K562 (cell line): ENCODE results near the gene RASAL3. TPM values are rescaled to one million over a fixed set of nuclear protein-coding genes. Genes with fewer than 3 reads are reported as not detected.

Source experiments
- ATAC-seq: fragments of 200-7000 bp; cut with Tn5 transposase; 3 replicates; pipeline ENCODE4 v1.9.1; 2020; ENCODE audit warnings: moderate library complexity
- BruUV-seq: library from RNA; stranded (reverse); fragments of 400-500 nt; replicated peaks from 2 replicates; lab custom pipeline; 2021; lab: Mats Ljungman, UMichigan
- CTCF ChIA-PET: fragments of 300-600 bp; formaldehyde crosslinking; extraction: SDS; loops from one replicate; lab custom pipeline; 2021; ENCODE audit warnings: low intra/inter-chr PET ratio; lab: Yijun Ruan, JAX
- POLR2A ChIA-PET: fragments of 300-600, 350-650 bp; sonication (Branson Sonifier 250); formaldehyde crosslinking; extraction: SDS; loops from one replicate; lab custom pipeline; 2021; ENCODE audit warnings: antibody characterized with exemption, inconsistent platforms; lab: Yijun Ruan, JAX
- DNase-seq, 4 experiments: peaks; one replicate each; pipeline versions ENCODE4 v3.0.0 to v3.0.0-alpha.2; 2011 to 2018; ENCODE audit warnings: low spot score in 3 of 4, mixed read lengths in 3 of 4; ENCODE audit errors: extremely low read depth in 1 of 4
- FAIRE-seq: peaks from 2 replicates; lab custom pipeline; 2011; peaks lifted over from hg19 to GRCh38; lab: Jason Lieb, UNC
- H2AFZ ChIP-seq: 2 replicates; pipeline ENCODE4 v1.6.0; 2011; ENCODE audit warnings: low read depth, low read length, control low read depth, inconsistent platforms
- H3K27ac ChIP-seq: fragments of 200-600 bp; 3 replicates; pipeline ENCODE4 v1.8.0; 2011; ENCODE audit warnings: low read depth, mild to moderate bottlenecking, control low read depth, inconsistent platforms, low read length, moderate library complexity, mixed read lengths; ENCODE audit errors: extremely low read depth
- H3K27me3 ChIP-seq, 2 experiments: fragments of 300-600 bp in 1 of 2; 2 replicates in 1 of 2; 3 replicates in 1 of 2; pipeline versions ENCODE4 v1.6.0 to v1.8.0; 2011; ENCODE audit warnings: inconsistent platforms in 2 of 2, low read length in 2 of 2, mild to moderate bottlenecking in 1 of 2, mixed read lengths in 1 of 2, moderate library complexity in 1 of 2; ENCODE audit not compliant: control insufficient read depth in 2 of 2, insufficient read depth in 2 of 2
- H3K36me3 ChIP-seq: fragments of 300-600 bp; 3 replicates; pipeline ENCODE4 v1.8.0; 2011; ENCODE audit warnings: mild to moderate bottlenecking, low read length, inconsistent platforms; ENCODE audit not compliant: control insufficient read depth, insufficient read depth
- H3K4me1 ChIP-seq, 2 experiments: fragments of 200-600 bp in 1 of 2; replicated peaks in 1 of 2; 2 replicates in 1 of 2; 3 replicates in 1 of 2; pipeline versions ENCODE4 v1.5.1 to v1.8.0; 2011; ENCODE audit warnings: inconsistent platforms in 2 of 2, low read length in 2 of 2, mild to moderate bottlenecking in 1 of 2, mixed read lengths in 1 of 2, moderate library complexity in 1 of 2; ENCODE audit not compliant: control insufficient read depth in 2 of 2, insufficient read depth in 2 of 2
- H3K4me2 ChIP-seq: 2 replicates; pipeline ENCODE4 v1.6.1; 2011; ENCODE audit warnings: low read length, control low read depth, inconsistent platforms, mixed read lengths; ENCODE audit not compliant: insufficient read depth
- H3K4me3 ChIP-seq: fragments of 200-600 bp; sonication (generic), shearing (Covaris generic); 2 replicates; pipeline ENCODE4 v1.5.1; 2016; ENCODE audit warnings: control low read depth, inconsistent platforms
- H3K79me2 ChIP-seq: fragments of 200-600 bp; 3 replicates; pipeline ENCODE4 v1.8.0; 2011; ENCODE audit warnings: low read length, inconsistent platforms; ENCODE audit not compliant: control insufficient read depth, insufficient read depth
- H3K9ac ChIP-seq, 2 experiments: 2 replicates each; pipeline versions ENCODE4 v1.6.0 to v1.6.1; 2011; ENCODE audit warnings: low read depth in 2 of 2, low read length in 2 of 2, control low read depth in 1 of 2, inconsistent platforms in 1 of 2, mild to moderate bottlenecking in 1 of 2, mixed read lengths in 1 of 2; ENCODE audit not compliant: insufficient read depth in 1 of 2
- H3K9me1 ChIP-seq: one replicate; pipeline ENCODE4 v1.6.0; 2011; ENCODE audit warnings: inconsistent platforms, mild to moderate bottlenecking, low read length, moderate library complexity; ENCODE audit not compliant: control insufficient read depth, insufficient read depth
- H3K9me3 ChIP-seq: replicated peaks from 2 replicates; pipeline ENCODE4 v1.5.1; 2011; ENCODE audit warnings: low read depth, low read length, inconsistent platforms; ENCODE audit not compliant: control insufficient read depth, insufficient read depth
- H4K20me1 ChIP-seq: replicated peaks from 2 replicates; pipeline ENCODE4 v1.6.1; 2011; ENCODE audit warnings: low read length, inconsistent platforms, mixed read lengths; ENCODE audit not compliant: control insufficient read depth, insufficient read depth
- NR2C2 ChIP-seq, 2 experiments: fragments of 200-800 bp in 1 of 2; sonication (Bioruptor generic) in 1 of 2; sonication (generic) in 1 of 2; formaldehyde crosslinking in 1 of 2; IDR thresholded peaks; 2 replicates each; pipeline versions ENCODE4 v1.6.1 to v1.8.0; 2016 to 2022; ENCODE audit warnings: mild to moderate bottlenecking in 1 of 2, missing compliant biosample characterization in 1 of 2, missing genetic modification characterization in 1 of 2, missing genetic modification reagents in 1 of 2
- POLR2AphosphoS5 ChIP-seq: IDR thresholded peaks from 2 replicates; pipeline ENCODE4 v1.6.1; 2011; ENCODE audit warnings: mild to moderate bottlenecking, low read depth, low read length, moderate library complexity; ENCODE audit not compliant: control insufficient read depth, insufficient read depth
- RBM25 ChIP-seq: fragments of 200-400 bp; formaldehyde crosslinking; IDR thresholded peaks from 2 replicates; pipeline ENCODE4 v1.6.1; 2018; ENCODE audit warnings: low read length, low read depth, moderate library complexity; ENCODE audit not compliant: severe bottlenecking
- ZFP36 ChIP-seq: fragments of 150-350 bp; IDR thresholded peaks from 2 replicates; pipeline ENCODE4 v1.6.1; 2018; ENCODE audit warnings: low read length, low read depth; ENCODE audit not compliant: partially characterized antibody
- WGBS: fragments of 100-300 bp; shearing (Covaris generic); methylation state at CpG from one replicate; pipeline ENCODE4 v1.1.6; 2016; ENCODE audit warnings: low coverage, mixed read lengths; ENCODE audit not compliant: insufficient coverage; ENCODE audit errors: missing lambda C conversion rate; 5-methylcytosine and 5-hydroxymethylcytosine counted together
- in situ Hi-C: fragments of 300-500 bp; cut with MboI; formaldehyde crosslinking; loops from 4 replicates; pipeline ENCODE4 v1.15.0; 2018; ENCODE audit warnings: inconsistent platforms, mixed read lengths
- intact Hi-C: fragments of 100-400 bp; cut with micrococcal nuclease; formaldehyde crosslinking; loops from 2 replicates; pipeline ENCODE4 v1.14.2; 2022
- polyA plus RNA-seq, 8 experiments: library from polyadenylated mRNA; depleted of rRNA in 4 of 8; stranded (reverse) in 5 of 8; unstranded in 3 of 8; fragments of >200 nt; fragmentation: Nextera tagmentation in 2 of 8; fragmentation: Illumina TruSeq in 1 of 8; extraction: Ambion mirVana in 2 of 8; extraction: Trizol in 1 of 8; gene quantifications; 2 replicates each; pipeline versions ENCODE4 v1.2.1 to v1.2.3, GENCODE V29; 2011 to 2014; ENCODE audit warnings: inconsistent platforms in 1 of 8, missing spikeins in 1 of 8
- total RNA-seq, 7 experiments: library from RNA; depleted of rRNA in 6 of 7; stranded (reverse); fragments of >200 nt in 6 of 7; fragmentation: Illumina TruSeq in 2 of 7; extraction: Trizol in 2 of 7; gene quantifications; 2 replicates each; pipeline versions ENCODE4 v1.2.1 to v1.2.3, GENCODE V29; 2011 to 2021; ENCODE audit warnings: low replicate concordance in 1 of 7
- TF ChIP-seq, protein P1 (sequence below): fragments of 450-650 bp; formaldehyde crosslinking; IDR thresholded peaks from 2 replicates; pipeline ENCODE4 v1.4.0; 2020; ENCODE audit warnings: mild to moderate bottlenecking, mixed read lengths
- TF ChIP-seq, protein P2 (sequence below): sonication (generic); formaldehyde crosslinking; IDR thresholded peaks from 2 replicates; pipeline ENCODE4 v1.8.0; 2022; ENCODE audit warnings: mild to moderate bottlenecking, missing genetic modification reagents, borderline replicate concordance

The RASAL3 gene
- total and polyA plus RNA-seq, 9 of the 15 experiments (the other 6 are each of a cell fraction or from before 2014, with no cell fraction given), result 0.07 to 0.44 TPM; not detected in 7

DNA sequence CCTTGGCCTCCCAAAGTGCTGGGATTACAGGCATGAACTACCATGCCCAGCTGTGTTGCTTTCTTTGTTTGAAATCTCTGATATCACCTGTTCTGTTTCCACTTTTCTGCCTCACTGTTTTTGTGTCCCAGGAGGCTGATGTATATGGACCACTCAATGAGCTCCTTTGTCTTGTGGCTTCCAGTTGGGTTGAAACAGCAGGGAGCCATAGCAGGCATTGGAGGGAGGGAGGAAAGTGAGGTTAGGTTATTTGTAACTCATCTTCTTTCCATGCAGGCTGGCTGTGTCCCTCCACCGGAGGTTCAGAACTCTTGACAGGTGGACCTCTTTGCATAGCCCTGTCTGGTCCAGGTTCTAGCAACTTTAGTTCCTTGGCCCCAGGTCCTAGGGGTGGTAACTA lies 37.9 kb upstream of the RASAL3 start:
- CTCF ChIA-PET, result no interaction called here
- in situ Hi-C loops, result no loop called here

More for the DNA sequence above, 37.9 kb upstream of the RASAL3 start:
- Histone ChIP-seq H3K79me2 (no peaks in the 10 kb centered on the region), H3K27me3 (peaks cover 2 to 24% of the 10 kb centered on the region in 2 experiments; a peak in 4 of 5 replicates), H4K20me1 (0 out of 2 replicates have a peak, but pooled peaks cover 1% of the 10 kb centered on the region), H3K4me3 (no peak overlapping the region), H3K27ac (no peak overlapping the region)
- DNase-seq, result no peak
- FAIRE-seq, result no peak
- TF ChIP-seq POLR2AphosphoS5 (no peak), ZFP36 (peak; percentile 28), NR2C2 (CRISPR knock-in tag; IDR thresholded peaks at IDR 0.05) (no peak), NR2C2 (tag; IDR thresholded peaks at IDR 0.05) (no peak), RBM25 (peak; percentile 41)
- TF ChIP-seq, protein P1, sequence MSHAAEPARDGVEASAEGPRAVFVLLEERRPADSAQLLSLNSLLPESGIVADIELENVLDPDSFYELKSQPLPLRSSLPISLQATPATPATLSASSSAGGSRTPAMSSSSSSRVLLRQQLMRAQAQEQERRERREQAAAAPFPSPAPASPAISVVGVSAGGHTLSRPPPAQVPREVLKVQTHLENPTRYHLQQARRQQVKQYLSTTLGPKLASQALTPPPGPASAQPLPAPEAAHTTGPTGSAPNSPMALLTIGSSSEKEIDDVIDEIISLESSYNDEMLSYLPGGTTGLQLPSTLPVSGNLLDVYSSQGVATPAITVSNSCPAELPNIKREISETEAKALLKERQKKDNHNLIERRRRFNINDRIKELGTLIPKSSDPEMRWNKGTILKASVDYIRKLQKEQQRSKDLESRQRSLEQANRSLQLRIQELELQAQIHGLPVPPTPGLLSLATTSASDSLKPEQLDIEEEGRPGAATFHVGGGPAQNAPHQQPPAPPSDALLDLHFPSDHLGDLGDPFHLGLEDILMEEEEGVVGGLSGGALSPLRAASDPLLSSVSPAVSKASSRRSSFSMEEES (CRISPR knock-in tag), result no peak
- TF ChIP-seq, protein P2, sequence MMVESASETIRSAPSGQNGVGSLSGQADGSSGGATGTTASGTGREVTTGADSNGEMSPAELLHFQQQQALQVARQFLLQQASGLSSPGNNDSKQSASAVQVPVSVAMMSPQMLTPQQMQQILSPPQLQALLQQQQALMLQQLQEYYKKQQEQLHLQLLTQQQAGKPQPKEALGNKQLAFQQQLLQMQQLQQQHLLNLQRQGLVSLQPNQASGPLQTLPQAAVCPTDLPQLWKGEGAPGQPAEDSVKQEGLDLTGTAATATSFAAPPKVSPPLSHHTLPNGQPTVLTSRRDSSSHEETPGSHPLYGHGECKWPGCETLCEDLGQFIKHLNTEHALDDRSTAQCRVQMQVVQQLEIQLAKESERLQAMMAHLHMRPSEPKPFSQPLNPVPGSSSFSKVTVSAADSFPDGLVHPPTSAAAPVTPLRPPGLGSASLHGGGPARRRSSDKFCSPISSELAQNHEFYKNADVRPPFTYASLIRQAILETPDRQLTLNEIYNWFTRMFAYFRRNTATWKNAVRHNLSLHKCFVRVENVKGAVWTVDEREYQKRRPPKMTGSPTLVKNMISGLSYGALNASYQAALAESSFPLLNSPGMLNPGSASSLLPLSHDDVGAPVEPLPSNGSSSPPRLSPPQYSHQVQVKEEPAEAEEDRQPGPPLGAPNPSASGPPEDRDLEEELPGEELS (CRISPR knock-in tag), result no peak
- TF ChIP-seq, all 486 proteins: peak for 2
- H3K36me3 ChIP-seq, result no peaks in the 10 kb centered on the region
- POLR2A ChIA-PET, result no interaction called here
- no peak overlapping the region for H2AFZ ChIP-seq
- 0% methylated on average over 1 of the region's 1 CpG for WGBS
- H3K9me1 ChIP-seq, result no peaks in the 10 kb centered on the region
- H3K4me2 ChIP-seq, result no peak overlapping the region
- H3K9ac ChIP-seq, result no peak overlapping the region
- no TSS peak for BruUV-seq
- H3K9me3 ChIP-seq, result no peaks in the 10 kb centered on the region
- no peak for ATAC-seq
- intact Hi-C loops, result no loop called here
- no peaks in the 10 kb centered on the region; a peak in 1 of 5 replicates for H3K4me1 ChIP-seq
